Effector memory CD4-positive, alpha-beta T cell (primary cell): ENCODE measurements around the gene SYT14.

Experiments
- DNase-seq, 3 donors: peaks; one replicate each; pipeline ENCODE4 v3.0.0-alpha.2; 2020
- H3K27ac ChIP-seq: 2 replicates; pipeline ENCODE4 v1.7.0; 2013; ENCODE audit warnings: mild to moderate bottlenecking, low read length, moderate library complexity; ENCODE audit not compliant: insufficient read depth, poor library complexity, severe bottlenecking
- H3K27me3 ChIP-seq: replicated peaks from 2 replicates; pipeline ENCODE4 v1.7.0; 2013; ENCODE audit warnings: mild to moderate bottlenecking, low read length; ENCODE audit not compliant: insufficient read depth, control insufficient read depth, poor library complexity, severe bottlenecking
- H3K36me3 ChIP-seq: 2 replicates; pipeline ENCODE4 v1.7.0; 2013; ENCODE audit warnings: mild to moderate bottlenecking, low read length, moderate library complexity; ENCODE audit not compliant: control insufficient read depth, insufficient read depth
- H3K4me1 ChIP-seq: 2 replicates; pipeline ENCODE4 v1.7.0; 2013; ENCODE audit warnings: low read length, mild to moderate bottlenecking; ENCODE audit not compliant: control insufficient read depth, insufficient read depth, poor library complexity, severe bottlenecking
- H3K4me3 ChIP-seq: 2 replicates; pipeline ENCODE4 v1.7.0; 2013; ENCODE audit warnings: low read length, low read depth, mild to moderate bottlenecking; ENCODE audit not compliant: insufficient read depth, poor library complexity, severe bottlenecking
- H3K9me3 ChIP-seq: 2 replicates; pipeline ENCODE4 v1.7.0; 2013; ENCODE audit warnings: mild to moderate bottlenecking, low read length, moderate library complexity; ENCODE audit not compliant: control insufficient read depth

The SYT14 gene

GRCh38 chr1:210201681-210202080 lies 263.7 kb downstream of the SYT14 start:
- H3K4me1 ChIP-seq, result no peaks in the 10 kb centered on the region
- no peak overlapping the region for H3K27ac ChIP-seq
- H3K4me3 ChIP-seq, result no peak overlapping the region
- no peaks in the 10 kb centered on the region for H3K9me3 ChIP-seq
- no peak for DNase-seq
- no peaks in the 10 kb centered on the region for H3K36me3 ChIP-seq
- no peaks in the 10 kb centered on the region for H3K27me3 ChIP-seq

- Histone ChIP-seq H3K4me3 (no peak overlapping the region), H3K27ac (no peak overlapping the region), H3K4me1 (no peaks in the 10 kb centered on the region), H3K27me3 (peaks cover 2% of the 10 kb centered on the region), H3K36me3 (no peaks in the 10 kb centered on the region), H3K9me3 (no peaks in the 10 kb centered on the region)
- DNase-seq, result no peak
Observed at GRCh38 chr1:210207597-210208450, 269.8 kb downstream of the SYT14 start.

- Histone ChIP-seq H3K9me3 (no peaks in the 10 kb centered on the region), H3K36me3 (no peaks in the 10 kb centered on the region), H3K4me1 (no peaks in the 10 kb centered on the region), H3K27me3 (peaks cover 2% of the 10 kb centered on the region), H3K27ac (no peak overlapping the region), H3K4me3 (no peak overlapping the region)
- no peak for DNase-seq
Observed at GRCh38 chr1:210213335-210213734, 275.3 kb downstream of the SYT14 start.

GRCh38 chr1:210214573-210215409 lies 276.8 kb downstream of the SYT14 start:
- Histone ChIP-seq H3K36me3 (no peaks in the 10 kb centered on the region), H3K4me3 (no peak overlapping the region), H3K9me3 (no peaks in the 10 kb centered on the region), H3K27me3 (peaks cover 2% of the 10 kb centered on the region), H3K27ac (no peak overlapping the region), H3K4me1 (no peaks in the 10 kb centered on the region)
- no peak for DNase-seq

- Histone ChIP-seq H3K36me3 (no peaks in the 10 kb centered on the region), H3K9me3 (no peaks in the 10 kb centered on the region), H3K4me1 (no peaks in the 10 kb centered on the region), H3K27ac (no peak overlapping the region), H3K27me3 (no peaks in the 10 kb centered on the region), H3K4me3 (no peak overlapping the region)
- DNase-seq, result no peak
Observed at GRCh38 chr1:210217482-210217881, 279.5 kb downstream of the SYT14 start.

- no peak overlapping the region for H3K4me3 ChIP-seq
- no peaks in the 10 kb centered on the region for H3K9me3 ChIP-seq
- no peaks in the 10 kb centered on the region for H3K27me3 ChIP-seq
- H3K27ac ChIP-seq, result no peak overlapping the region
- no peaks in the 10 kb centered on the region for H3K36me3 ChIP-seq
- H3K4me1 ChIP-seq, result no peaks in the 10 kb centered on the region
- DNase-seq, result no peak
Observed at GRCh38 chr1:210218047-210218446, 280.0 kb downstream of the SYT14 start.
